Astrocyte of the cerebellum (primary cell): ENCODE data around the gene PHETA1.

Source experiments
- DNase-seq: peaks from one replicate; pipeline ENCODE4 v3.0.0-alpha.2; 2011; ENCODE audit warnings: low read depth
- H3K4me3 ChIP-seq: 2 replicates; pipeline ENCODE4 v1.5.1; 2011; ENCODE audit warnings: mild to moderate bottlenecking, low read depth, low read length, moderate library complexity
- CTCF ChIP-seq: IDR thresholded peaks from 2 replicates; pipeline ENCODE4 v1.5.1; 2012; ENCODE audit warnings: low read length, low read depth, moderate library complexity, mild to moderate bottlenecking; ENCODE audit errors: missing control alignments
- in situ Hi-C: cut with HindIII; loops from 2 replicates; pipeline ENCODE4 v1.10.0; 2017; ENCODE audit warnings: low sequenced_read_pairs

The PHETA1 gene

GRCh38 chr12:111412830-111413441 is 44.0 kb upstream of the PHETA1 start:
- no peak for DNase-seq
- in situ Hi-C loops = no loop called here
- TF ChIP-seq CTCF = no peak
- no peak overlapping the region for H3K4me3 ChIP-seq

- no peak for DNase-seq
- H3K4me3 ChIP-seq = no peak overlapping the region
Measured at GRCh38 chr12:111412007-111412829, 43.3 kb upstream of the PHETA1 start.

GRCh38 chr12:111411185-111411764 is 42.4 kb upstream of the PHETA1 start:
- no peak overlapping the region for H3K4me3 ChIP-seq
- TF ChIP-seq CTCF = no peak
- in situ Hi-C loops = no loop called here
- no peak for DNase-seq

More at GRCh38 chr12:111412007-111412829, 43.3 kb upstream of the PHETA1 start:
- in situ Hi-C loops = no loop called here
- TF ChIP-seq CTCF = no peak

- H3K4me3 ChIP-seq = no peak overlapping the region
- no peak for DNase-seq
- in situ Hi-C loops = no loop called here
- TF ChIP-seq CTCF = no peak
Measured at GRCh38 chr12:111410431-111411184, 41.7 kb upstream of the PHETA1 start.

GRCh38 chr12:111409780-111410430 is 41.0 kb upstream of the PHETA1 start:
- TF ChIP-seq CTCF = no peak
- in situ Hi-C loops = no loop called here
- H3K4me3 ChIP-seq = peak overlapping the region; percentile 2
- DNase-seq = no peak

GRCh38 chr12:111409403-111409779 is 40.5 kb upstream of the PHETA1 start:
- in situ Hi-C loops = no loop called here
- DNase-seq = no peak
- no peak for TF ChIP-seq CTCF
- peak overlapping the region; percentile 2 for H3K4me3 ChIP-seq
